AG10803 (cell line): Measurements from ENCODE around the gene VCL.

Experiments used
- DNase-seq: peaks from one replicate; pipeline ENCODE4 v3.0.0; 2010; ENCODE audit warnings: low read depth
- H3K4me3 ChIP-seq: 2 replicates; pipeline ENCODE4 v1.5.1; 2011; ENCODE audit warnings: mild to moderate bottlenecking, low read length, control low read depth
- TF ChIP-seq, protein P1 (sequence below): conservative IDR thresholded peaks from 2 replicates; pipeline ENCODE4 v1.5.1; 2011; ENCODE audit warnings: mild to moderate bottlenecking, low read length, control low read depth, inconsistent platforms

VCL gene

DNA sequence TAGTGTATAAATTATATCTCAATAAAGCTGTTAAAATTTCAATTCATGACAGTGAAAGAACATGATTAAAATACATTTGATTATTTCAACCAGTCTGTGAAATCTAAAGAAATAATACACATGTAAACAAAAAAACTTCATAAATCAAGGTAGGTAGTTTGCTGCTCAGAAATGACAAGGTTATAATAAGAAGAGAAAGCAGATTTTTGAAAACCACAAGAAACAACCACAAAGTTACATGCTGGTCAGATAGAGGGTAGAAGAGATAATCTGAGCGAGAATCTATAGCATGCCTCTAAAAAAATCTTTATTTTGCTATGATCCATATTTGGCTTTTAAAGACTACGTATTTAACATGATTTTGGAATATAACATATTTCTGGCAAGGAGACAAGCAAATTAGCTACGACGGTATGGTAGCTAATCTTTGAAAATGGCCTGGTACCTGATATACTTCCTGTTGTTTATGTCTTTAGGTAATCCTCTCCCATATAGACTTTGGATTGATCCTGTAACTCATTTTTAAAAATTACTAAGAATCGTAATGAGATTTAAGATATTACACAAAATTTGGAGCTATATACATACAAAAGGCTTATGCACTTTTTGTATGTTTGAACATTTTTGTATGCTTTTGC lies 23.5 kb upstream of the VCL start:
- no peak overlapping the region for H3K4me3 ChIP-seq
- DNase-seq, result no peak
- TF ChIP-seq, protein P1, sequence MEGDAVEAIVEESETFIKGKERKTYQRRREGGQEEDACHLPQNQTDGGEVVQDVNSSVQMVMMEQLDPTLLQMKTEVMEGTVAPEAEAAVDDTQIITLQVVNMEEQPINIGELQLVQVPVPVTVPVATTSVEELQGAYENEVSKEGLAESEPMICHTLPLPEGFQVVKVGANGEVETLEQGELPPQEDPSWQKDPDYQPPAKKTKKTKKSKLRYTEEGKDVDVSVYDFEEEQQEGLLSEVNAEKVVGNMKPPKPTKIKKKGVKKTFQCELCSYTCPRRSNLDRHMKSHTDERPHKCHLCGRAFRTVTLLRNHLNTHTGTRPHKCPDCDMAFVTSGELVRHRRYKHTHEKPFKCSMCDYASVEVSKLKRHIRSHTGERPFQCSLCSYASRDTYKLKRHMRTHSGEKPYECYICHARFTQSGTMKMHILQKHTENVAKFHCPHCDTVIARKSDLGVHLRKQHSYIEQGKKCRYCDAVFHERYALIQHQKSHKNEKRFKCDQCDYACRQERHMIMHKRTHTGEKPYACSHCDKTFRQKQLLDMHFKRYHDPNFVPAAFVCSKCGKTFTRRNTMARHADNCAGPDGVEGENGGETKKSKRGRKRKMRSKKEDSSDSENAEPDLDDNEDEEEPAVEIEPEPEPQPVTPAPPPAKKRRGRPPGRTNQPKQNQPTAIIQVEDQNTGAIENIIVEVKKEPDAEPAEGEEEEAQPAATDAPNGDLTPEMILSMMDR, result no peak

DNA sequence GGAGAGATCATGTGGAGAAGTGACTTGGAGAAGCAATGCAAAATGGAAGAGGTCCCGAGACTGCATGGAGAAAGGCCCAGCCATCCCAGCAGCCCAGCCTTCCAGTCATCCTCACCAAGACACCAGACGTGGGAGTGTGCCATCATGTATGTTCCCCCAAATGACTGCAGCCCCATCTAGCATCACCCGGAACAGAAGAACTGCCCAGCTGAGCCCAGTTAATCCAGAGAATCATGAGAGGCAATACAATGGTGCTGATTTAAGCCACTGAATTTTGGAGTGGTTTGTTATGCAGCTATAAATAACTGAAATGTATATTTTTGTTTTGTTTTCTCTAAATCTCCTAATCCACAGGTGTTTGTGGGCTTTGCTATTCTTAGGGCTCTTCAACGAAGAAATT lies 22.5 kb upstream of the VCL start:
- DNase-seq, result no peak
- TF ChIP-seq, protein P1, result no peak
- H3K4me3 ChIP-seq, result no peak overlapping the region

DNA sequence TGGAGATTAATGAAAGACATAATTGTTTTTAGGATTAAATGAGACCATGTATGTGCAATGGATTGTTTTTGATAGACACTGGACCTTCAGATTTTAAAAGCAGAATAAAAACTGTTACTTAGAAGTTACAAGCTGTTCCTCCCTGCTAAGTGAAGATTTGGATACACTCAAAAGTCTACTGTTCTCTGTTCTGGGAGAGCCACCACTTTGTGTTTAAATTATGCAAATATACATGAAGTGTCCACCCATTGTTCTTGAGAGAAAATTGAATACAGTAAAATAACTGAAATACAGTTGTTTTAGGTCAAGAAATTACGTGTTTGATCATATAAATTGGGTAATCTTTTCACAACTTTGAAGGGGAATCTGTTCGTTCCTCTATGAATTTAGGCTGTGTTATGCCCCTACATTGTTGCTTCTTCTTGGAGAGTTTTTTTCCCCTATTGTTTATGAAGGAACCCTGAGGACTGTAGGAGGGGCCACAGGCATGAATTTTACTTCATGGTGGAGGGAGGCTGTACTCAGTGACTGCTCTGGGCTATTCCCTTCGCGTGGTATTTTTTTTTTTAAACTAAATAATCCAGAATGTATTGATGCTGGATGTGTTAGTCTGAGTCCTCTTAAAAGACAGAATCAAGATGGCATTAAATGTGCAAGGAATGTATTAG lies 18.6 kb upstream of the VCL start:
- no peak overlapping the region for H3K4me3 ChIP-seq
- no peak for DNase-seq
- TF ChIP-seq, protein P1, result no peak

DNA sequence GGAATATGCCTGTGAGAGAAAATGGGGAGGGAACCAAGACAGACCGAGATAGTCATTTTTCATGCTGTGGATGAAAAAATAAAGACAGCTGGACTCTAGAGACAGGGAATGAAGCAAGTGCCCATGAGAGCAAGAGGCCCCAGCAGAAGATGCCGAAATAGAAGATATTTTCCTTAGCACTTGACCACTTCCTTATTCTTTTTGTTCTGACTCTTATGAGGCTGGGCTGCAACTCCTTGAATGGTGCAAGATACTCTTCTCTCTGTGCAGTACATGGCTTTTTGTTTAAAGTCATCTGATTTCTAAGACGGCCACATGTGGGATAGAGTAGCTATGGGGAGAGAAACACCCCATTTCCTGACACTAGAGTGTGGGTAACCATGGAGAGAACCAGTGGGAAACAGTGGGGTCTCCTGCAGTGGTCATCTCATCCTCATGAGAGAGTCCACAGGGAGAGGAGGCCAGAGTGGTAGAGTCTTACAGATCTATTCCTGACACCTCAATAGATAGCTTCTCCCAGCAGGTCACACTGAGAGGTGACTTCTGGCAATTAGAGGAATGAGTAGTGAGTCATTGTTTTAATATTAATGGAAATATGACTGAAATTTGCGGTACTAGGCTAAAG lies 18.0 kb upstream of the VCL start:
- TF ChIP-seq, protein P1, result no peak
- no peak for DNase-seq
- no peak overlapping the region for H3K4me3 ChIP-seq

DNA sequence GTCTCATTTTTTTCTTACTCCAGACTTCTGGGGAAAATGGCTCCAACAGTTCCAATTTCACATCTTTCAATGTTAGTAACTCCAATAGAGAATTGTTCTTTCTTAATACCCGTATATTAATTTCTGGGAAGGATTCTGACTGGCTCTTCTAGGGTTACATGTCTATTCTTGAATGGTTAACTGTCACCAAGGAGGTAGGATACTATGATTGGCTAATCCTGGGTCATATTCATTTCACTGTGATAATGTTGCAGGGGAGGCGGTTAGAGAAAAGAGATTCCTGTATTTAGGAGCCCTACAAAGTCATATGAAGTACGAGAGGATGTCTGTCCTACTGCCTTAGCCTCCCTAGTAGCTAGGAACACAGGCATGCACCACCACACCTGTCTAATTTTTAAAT lies 16.1 kb upstream of the VCL start:
- no peak for DNase-seq
- TF ChIP-seq, protein P1, result no peak
- H3K4me3 ChIP-seq, result no peak overlapping the region

DNA sequence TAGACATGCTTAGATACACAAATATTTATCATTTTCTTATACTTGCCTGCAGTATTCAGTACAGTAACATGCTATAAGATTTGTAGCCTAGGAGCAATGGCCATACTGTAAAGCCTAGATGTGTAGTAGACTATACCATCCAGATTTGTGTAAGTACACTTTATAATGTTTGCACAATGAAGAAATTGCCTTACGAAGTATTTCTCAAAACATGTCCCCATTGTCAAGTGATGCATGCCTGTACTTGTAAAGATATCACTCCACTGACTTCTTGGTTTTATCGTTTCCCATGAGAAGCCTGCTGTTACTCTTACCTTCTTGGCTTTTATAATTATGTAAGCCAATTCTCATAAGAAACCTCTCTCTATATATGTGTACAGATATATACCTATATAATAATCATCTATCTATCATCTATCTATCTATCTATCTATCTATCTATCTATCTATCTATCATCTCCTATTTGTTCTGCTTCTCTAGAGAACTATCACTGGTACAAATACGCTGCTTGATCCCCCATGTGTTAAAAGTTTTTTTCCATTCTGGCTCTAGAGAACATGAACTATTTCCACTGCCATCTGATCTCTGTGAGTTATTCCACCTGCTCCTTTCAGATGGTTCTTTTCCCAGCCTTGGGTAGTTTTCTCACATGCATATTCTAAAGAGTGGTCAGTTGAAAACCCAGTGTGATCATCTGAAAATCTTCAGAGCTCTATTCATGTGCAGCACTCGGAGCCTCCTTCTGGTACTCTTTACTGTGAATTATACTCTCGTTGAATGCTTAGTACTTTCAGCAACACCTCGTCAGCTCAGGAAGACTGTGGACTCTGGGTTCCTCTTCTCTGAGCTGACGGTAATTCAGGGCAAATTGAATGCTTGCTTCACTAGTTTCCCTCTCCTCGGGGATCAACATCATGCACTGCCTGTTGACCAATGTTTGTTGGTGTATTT lies 14.5 kb upstream of the VCL start:
- no peak overlapping the region for H3K4me3 ChIP-seq
- no peak for DNase-seq
- TF ChIP-seq, protein P1, result no peak
